ENCODE measurements around the gene CLASRP.

The CLASRP gene

DNA sequence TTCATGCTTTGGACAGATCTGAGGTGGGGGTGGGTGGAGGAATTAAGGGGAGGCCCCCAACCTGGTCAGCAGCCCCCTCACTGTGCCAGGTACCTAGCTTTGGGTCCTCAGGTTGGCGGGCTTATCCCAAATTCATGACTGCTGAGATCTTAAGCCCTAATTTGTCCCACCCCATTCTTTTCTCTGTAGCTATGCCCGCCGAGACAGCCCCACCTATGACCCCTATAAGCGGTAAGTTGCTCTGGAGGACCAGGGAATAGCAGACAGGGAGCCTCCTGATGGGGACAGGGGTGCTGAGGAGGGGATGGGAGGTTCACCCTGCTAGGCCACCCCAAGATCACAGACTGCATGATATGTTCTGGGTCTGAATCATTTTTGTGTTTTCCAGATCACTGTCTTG lies 23.1 kb downstream of the CLASRP start:
- Histone ChIP-seq H3K4me1 (ENCODE audit: control insufficient read depth, low read length) (peaks cover 14% of the 10 kb centered on the region), H3K4me2 (ENCODE audit: low read length) (no peak overlapping the region), H3K36me3 (ENCODE audit: control insufficient read depth, low read length) (peaks cover 80% of the 10 kb centered on the region), H3K9me2 (replicated peaks; ENCODE audit: control insufficient read depth, low read length) (no peaks in the 10 kb centered on the region), H3K27me3 (ENCODE audit: control insufficient read depth, low read length) (no peaks in the 10 kb centered on the region), H3K4me3 (ENCODE audit: low read length) (no peak overlapping the region), H3K79me2 (ENCODE audit: control insufficient read depth, low read length) (peaks cover 31% of the 10 kb centered on the region), H4K20me1 (ENCODE audit: control insufficient read depth, insufficient read depth, low read depth, low read length) (peaks cover 3% of the 10 kb centered on the region; the same call in 1 of the 2 replicates), H3F3A (ENCODE audit: control insufficient read depth, insufficient read depth) (no peaks in the 10 kb centered on the region), H3K27ac (ENCODE audit: low read depth, low read length) (no peak overlapping the region), H3K9me3 (ENCODE audit: control insufficient read depth, insufficient read depth, low read length) (no peaks in the 10 kb centered on the region)
- no peak for TF ChIP-seq EZH2phosphoT487 (IDR thresholded peaks at IDR 0.05; ENCODE audit: borderline replicate concordance, low read length)
- TF ChIP-seq, protein P1, sequence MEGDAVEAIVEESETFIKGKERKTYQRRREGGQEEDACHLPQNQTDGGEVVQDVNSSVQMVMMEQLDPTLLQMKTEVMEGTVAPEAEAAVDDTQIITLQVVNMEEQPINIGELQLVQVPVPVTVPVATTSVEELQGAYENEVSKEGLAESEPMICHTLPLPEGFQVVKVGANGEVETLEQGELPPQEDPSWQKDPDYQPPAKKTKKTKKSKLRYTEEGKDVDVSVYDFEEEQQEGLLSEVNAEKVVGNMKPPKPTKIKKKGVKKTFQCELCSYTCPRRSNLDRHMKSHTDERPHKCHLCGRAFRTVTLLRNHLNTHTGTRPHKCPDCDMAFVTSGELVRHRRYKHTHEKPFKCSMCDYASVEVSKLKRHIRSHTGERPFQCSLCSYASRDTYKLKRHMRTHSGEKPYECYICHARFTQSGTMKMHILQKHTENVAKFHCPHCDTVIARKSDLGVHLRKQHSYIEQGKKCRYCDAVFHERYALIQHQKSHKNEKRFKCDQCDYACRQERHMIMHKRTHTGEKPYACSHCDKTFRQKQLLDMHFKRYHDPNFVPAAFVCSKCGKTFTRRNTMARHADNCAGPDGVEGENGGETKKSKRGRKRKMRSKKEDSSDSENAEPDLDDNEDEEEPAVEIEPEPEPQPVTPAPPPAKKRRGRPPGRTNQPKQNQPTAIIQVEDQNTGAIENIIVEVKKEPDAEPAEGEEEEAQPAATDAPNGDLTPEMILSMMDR (IDR thresholded peaks at IDR 0.05; ENCODE audit: low read depth, low read length, poor library complexity, severe bottlenecking) = no peak

DNA sequence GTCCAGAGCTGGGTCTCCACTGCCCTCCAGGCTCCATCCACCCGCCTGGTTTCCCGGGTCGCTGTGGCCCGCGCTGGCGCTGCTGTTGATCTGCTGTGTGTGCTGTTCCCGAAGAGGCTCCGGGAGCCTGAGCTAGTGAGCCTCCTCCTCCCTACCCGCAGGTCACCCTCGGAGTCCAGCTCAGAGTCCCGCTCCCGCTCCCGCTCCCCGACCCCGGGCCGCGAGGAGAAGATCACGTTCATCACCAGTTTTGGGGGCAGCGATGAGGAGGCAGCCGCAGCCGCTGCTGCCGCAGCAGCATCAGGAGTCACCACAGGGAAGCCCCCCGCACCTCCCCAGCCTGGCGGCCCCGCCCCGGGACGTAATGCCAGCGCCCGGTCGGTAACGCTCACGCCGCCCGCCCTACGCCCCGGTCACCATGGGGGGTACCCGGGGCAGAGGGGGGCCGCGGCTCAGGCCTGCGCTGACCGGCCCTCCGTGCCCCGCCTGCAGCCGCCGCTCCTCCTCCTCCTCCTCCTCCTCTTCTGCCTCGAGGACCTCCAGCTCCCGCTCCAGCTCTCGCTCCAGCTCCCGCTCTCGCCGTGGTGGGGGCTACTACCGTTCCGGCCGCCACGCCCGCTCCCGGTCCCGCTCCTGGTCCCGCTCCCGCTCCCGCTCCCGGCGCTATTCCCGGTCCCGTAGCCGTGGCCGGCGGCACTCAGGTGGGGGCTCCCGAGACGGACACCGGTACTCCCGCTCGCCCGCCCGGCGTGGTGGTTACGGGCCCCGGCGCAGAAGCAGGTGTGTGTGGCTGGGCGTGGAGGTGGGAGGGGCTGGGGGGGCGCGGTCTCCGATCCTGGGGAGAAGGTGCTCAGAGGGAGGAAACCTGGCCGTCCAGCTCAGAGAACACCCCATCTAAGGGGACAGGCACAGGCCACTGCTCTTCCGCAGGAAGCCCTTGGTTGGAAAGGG lies 25.3 kb downstream of the CLASRP start:
- H3K36me3 ChIP-seq (ENCODE audit: control insufficient read depth, low read length) = peaks cover 78% of the 10 kb centered on the region
- H3K9me2 ChIP-seq (replicated peaks; ENCODE audit: control insufficient read depth, low read length) = no peaks in the 10 kb centered on the region
- no peaks in the 10 kb centered on the region for H3K9me3 ChIP-seq (ENCODE audit: control insufficient read depth, insufficient read depth, low read length)
- H3K27ac ChIP-seq (ENCODE audit: low read depth, low read length) = no peak overlapping the region
- H3K27me3 ChIP-seq (ENCODE audit: control insufficient read depth, low read length) = no peaks in the 10 kb centered on the region
- no peak for TF ChIP-seq EZH2phosphoT487 (IDR thresholded peaks at IDR 0.05; ENCODE audit: borderline replicate concordance, low read length)
- TF ChIP-seq, protein P1 (IDR thresholded peaks at IDR 0.05; ENCODE audit: low read depth, low read length, poor library complexity, severe bottlenecking) = no peak
- peaks cover 27% of the 10 kb centered on the region for H3K4me1 ChIP-seq (ENCODE audit: control insufficient read depth, low read length)
- no peak overlapping the region for H3K4me2 ChIP-seq (ENCODE audit: low read length)
- no peak overlapping the region for H3K4me3 ChIP-seq (ENCODE audit: low read length)
- H3K79me2 ChIP-seq (ENCODE audit: control insufficient read depth, low read length) = peaks cover 31% of the 10 kb centered on the region
- H3F3A ChIP-seq (ENCODE audit: control insufficient read depth, insufficient read depth) = no peaks in the 10 kb centered on the region
- H4K20me1 ChIP-seq (ENCODE audit: control insufficient read depth, insufficient read depth, low read depth, low read length) = peaks cover 3% of the 10 kb centered on the region; the same call in 1 of the 2 replicates

DNA sequence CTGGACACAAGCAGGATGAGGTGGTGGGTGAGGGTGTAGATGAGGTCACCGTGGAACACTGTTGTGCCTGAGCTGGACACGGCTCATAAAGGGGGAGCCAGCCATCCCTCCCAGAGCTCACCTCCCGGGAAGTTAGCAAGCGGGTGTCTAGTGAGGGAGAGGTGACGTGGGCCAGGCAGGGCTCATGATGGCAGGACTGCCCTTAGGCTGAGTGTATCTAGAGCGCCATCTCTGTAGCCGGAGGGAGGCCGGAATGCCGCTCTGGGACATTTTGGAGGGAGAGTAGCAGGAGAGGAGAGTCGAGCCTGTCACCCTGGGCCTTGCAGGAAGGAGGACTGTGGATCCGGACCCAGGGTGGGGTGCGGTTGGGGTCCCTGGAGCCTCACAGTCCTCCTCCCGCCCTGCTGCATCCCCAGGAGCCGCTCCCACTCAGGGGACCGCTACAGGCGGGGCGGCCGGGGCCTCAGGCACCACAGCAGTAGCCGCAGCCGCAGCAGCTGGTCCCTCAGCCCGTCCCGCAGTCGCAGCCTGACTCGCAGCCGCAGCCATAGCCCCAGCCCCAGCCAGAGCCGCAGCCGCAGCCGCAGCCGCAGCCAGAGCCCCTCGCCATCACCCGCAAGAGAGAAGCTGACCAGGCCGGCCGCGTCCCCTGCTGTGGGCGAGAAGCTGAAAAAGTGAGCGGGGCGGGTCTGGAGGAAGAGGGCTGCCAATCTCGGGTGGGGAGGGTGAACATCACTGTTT lies 28.2 kb downstream of the CLASRP start:
- TF ChIP-seq, protein P1 (IDR thresholded peaks at IDR 0.05; ENCODE audit: low read depth, low read length, poor library complexity, severe bottlenecking) = no peak
- no peak for TF ChIP-seq EZH2phosphoT487 (IDR thresholded peaks at IDR 0.05; ENCODE audit: borderline replicate concordance, low read length)
- peaks cover 10% of the 10 kb centered on the region; the same call in 1 of the 2 replicates for H3F3A ChIP-seq (ENCODE audit: control insufficient read depth, insufficient read depth)
- H3K9me2 ChIP-seq (replicated peaks; ENCODE audit: control insufficient read depth, low read length) = no peaks in the 10 kb centered on the region
- H3K79me2 ChIP-seq (ENCODE audit: control insufficient read depth, low read length) = peaks cover 24% of the 10 kb centered on the region
- H3K4me3 ChIP-seq (ENCODE audit: low read length) = no peak overlapping the region
- no peak overlapping the region for H3K27ac ChIP-seq (ENCODE audit: low read depth, low read length)
- peaks cover 78% of the 10 kb centered on the region for H3K36me3 ChIP-seq (ENCODE audit: control insufficient read depth, low read length)
- no peak overlapping the region for H3K4me2 ChIP-seq (ENCODE audit: low read length)
- no peaks in the 10 kb centered on the region for H3K9me3 ChIP-seq (ENCODE audit: control insufficient read depth, insufficient read depth, low read length)
- H3K4me1 ChIP-seq (ENCODE audit: control insufficient read depth, low read length) = peaks cover 35% of the 10 kb centered on the region
- H4K20me1 ChIP-seq (ENCODE audit: control insufficient read depth, insufficient read depth, low read depth, low read length) = peaks cover 2% of the 10 kb centered on the region; the same call in 1 of the 2 replicates
- no peaks in the 10 kb centered on the region for H3K27me3 ChIP-seq (ENCODE audit: control insufficient read depth, low read length)
